ENCODE results near the gene UNC119.

Gene UNC119

GRCh38 chr17:28514561-28515002 lies 37.8 kb downstream of the UNC119 start:
- no peak for ATAC-seq
- TF ChIP-seq GLIS3 (CRISPR knock-in tag; IDR thresholded peaks at IDR 0.05) (no peak), ARNTL (CRISPR knock-in tag; IDR thresholded peaks at IDR 0.05; ENCODE audit: borderline replicate concordance, low read depth) (no peak), SNAI2 (CRISPR knock-in tag; IDR thresholded peaks at IDR 0.05) (no peak), ESRRG (CRISPR knock-in tag; IDR thresholded peaks at IDR 0.05) (no peak), OSR1 (CRISPR knock-in tag; IDR thresholded peaks at IDR 0.05) (no peak), ISL1 (CRISPR knock-in tag; IDR thresholded peaks at IDR 0.05) (no peak), ZC3H10 (CRISPR knock-in tag; IDR thresholded peaks at IDR 0.05) (no peak), ZFP30 (CRISPR knock-in tag; IDR thresholded peaks at IDR 0.05) (no peak), ZNF70 (CRISPR knock-in tag; IDR thresholded peaks at IDR 0.05) (no peak), PPARA (CRISPR knock-in tag; IDR thresholded peaks at IDR 0.05; ENCODE audit: borderline replicate concordance) (no peak), RARB (CRISPR knock-in tag; IDR thresholded peaks at IDR 0.05) (no peak), ZNF8 (CRISPR knock-in tag; IDR thresholded peaks at IDR 0.05) (no peak), TCF4 (CRISPR knock-in tag; IDR thresholded peaks at IDR 0.05; ENCODE audit: borderline replicate concordance) (no peak), BACH2 (CRISPR knock-in tag; IDR thresholded peaks at IDR 0.05; ENCODE audit: borderline replicate concordance) (no peak), ZFP3 (CRISPR knock-in tag; IDR thresholded peaks at IDR 0.05) (no peak)
- TF ChIP-seq, protein P1, sequence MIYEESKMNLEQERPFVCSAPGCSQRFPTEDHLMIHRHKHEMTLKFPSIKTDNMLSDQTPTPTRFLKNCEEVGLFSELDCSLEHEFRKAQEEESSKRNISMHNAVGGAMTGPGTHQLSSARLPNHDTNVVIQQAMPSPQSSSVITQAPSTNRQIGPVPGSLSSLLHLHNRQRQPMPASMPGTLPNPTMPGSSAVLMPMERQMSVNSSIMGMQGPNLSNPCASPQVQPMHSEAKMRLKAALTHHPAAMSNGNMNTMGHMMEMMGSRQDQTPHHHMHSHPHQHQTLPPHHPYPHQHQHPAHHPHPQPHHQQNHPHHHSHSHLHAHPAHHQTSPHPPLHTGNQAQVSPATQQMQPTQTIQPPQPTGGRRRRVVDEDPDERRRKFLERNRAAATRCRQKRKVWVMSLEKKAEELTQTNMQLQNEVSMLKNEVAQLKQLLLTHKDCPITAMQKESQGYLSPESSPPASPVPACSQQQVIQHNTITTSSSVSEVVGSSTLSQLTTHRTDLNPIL (CRISPR knock-in tag; IDR thresholded peaks at IDR 0.05; ENCODE audit: low read depth), result no peak
- TF ChIP-seq, protein P2, sequence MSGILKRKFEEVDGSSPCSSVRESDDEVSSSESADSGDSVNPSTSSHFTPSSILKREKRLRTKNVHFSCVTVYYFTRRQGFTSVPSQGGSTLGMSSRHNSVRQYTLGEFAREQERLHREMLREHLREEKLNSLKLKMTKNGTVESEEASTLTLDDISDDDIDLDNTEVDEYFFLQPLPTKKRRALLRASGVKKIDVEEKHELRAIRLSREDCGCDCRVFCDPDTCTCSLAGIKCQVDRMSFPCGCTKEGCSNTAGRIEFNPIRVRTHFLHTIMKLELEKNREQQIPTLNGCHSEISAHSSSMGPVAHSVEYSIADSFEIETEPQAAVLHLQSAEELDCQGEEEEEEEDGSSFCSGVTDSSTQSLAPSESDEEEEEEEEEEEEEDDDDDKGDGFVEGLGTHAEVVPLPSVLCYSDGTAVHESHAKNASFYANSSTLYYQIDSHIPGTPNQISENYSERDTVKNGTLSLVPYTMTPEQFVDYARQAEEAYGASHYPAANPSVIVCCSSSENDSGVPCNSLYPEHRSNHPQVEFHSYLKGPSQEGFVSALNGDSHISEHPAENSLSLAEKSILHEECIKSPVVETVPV (CRISPR knock-in tag; IDR thresholded peaks at IDR 0.05), result no peak
- TF ChIP-seq, protein P3, sequence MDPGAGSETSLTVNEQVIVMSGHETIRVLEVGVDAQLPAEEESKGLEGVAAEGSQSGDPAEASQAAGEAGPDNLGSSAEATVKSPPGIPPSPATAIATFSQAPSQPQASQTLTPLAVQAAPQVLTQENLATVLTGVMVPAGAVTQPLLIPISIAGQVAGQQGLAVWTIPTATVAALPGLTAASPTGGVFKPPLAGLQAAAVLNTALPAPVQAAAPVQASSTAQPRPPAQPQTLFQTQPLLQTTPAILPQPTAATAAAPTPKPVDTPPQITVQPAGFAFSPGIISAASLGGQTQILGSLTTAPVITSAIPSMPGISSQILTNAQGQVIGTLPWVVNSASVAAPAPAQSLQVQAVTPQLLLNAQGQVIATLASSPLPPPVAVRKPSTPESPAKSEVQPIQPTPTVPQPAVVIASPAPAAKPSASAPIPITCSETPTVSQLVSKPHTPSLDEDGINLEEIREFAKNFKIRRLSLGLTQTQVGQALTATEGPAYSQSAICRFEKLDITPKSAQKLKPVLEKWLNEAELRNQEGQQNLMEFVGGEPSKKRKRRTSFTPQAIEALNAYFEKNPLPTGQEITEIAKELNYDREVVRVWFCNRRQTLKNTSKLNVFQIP (CRISPR knock-in tag; IDR thresholded peaks at IDR 0.05; ENCODE audit: borderline replicate concordance, low read depth), result no peak
- TF ChIP-seq, protein P4, sequence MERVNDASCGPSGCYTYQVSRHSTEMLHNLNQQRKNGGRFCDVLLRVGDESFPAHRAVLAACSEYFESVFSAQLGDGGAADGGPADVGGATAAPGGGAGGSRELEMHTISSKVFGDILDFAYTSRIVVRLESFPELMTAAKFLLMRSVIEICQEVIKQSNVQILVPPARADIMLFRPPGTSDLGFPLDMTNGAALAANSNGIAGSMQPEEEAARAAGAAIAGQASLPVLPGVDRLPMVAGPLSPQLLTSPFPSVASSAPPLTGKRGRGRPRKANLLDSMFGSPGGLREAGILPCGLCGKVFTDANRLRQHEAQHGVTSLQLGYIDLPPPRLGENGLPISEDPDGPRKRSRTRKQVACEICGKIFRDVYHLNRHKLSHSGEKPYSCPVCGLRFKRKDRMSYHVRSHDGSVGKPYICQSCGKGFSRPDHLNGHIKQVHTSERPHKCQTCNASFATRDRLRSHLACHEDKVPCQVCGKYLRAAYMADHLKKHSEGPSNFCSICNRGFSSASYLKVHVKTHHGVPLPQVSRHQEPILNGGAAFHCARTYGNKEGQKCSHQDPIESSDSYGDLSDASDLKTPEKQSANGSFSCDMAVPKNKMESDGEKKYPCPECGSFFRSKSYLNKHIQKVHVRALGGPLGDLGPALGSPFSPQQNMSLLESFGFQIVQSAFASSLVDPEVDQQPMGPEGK (CRISPR knock-in tag; IDR thresholded peaks at IDR 0.05; ENCODE audit: borderline replicate concordance), result no peak

DNA sequence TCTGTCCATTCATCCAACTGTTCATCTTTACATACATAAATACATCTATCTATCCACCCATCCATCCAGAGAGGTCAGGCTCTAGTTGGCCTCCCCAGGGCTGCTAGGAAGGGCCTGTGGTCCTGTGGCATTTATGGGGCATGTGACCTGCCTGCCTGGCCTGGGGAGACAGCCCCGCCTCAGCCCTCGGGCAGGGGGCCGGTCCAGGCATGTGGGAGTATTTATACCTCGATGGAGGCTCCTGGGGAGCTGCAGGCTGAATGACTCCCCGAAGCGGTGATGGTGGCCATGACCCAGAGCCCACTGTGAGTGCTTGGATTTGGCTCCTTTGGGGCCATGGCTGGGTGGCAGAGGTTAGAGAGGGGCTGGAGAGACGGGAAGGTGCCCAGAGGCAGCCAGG lies 38.9 kb downstream of the UNC119 start:
- ATAC-seq, result no peak
- no peak for TF ChIP-seq RARB (CRISPR knock-in tag; IDR thresholded peaks at IDR 0.05)
- no peak for TF ChIP-seq TOX (CRISPR knock-in tag; IDR thresholded peaks at IDR 0.05; ENCODE audit: borderline replicate concordance)
- TF ChIP-seq ARNTL (CRISPR knock-in tag; IDR thresholded peaks at IDR 0.05; ENCODE audit: borderline replicate concordance, low read depth), result no peak
- TF ChIP-seq, protein P2 (CRISPR knock-in tag; IDR thresholded peaks at IDR 0.05), result no peak
- no peak for TF ChIP-seq ZNF8 (CRISPR knock-in tag; IDR thresholded peaks at IDR 0.05)

- TF ChIP-seq ZC3H10 (CRISPR knock-in tag; IDR thresholded peaks at IDR 0.05), result no peak
- no peak for TF ChIP-seq ZFP30 (CRISPR knock-in tag; IDR thresholded peaks at IDR 0.05)
- TF ChIP-seq TCF4 (CRISPR knock-in tag; IDR thresholded peaks at IDR 0.05; ENCODE audit: borderline replicate concordance), result no peak
- ATAC-seq, result no peak
Observed at GRCh38 chr17:28511858-28512461, 40.5 kb downstream of the UNC119 start.

DNA sequence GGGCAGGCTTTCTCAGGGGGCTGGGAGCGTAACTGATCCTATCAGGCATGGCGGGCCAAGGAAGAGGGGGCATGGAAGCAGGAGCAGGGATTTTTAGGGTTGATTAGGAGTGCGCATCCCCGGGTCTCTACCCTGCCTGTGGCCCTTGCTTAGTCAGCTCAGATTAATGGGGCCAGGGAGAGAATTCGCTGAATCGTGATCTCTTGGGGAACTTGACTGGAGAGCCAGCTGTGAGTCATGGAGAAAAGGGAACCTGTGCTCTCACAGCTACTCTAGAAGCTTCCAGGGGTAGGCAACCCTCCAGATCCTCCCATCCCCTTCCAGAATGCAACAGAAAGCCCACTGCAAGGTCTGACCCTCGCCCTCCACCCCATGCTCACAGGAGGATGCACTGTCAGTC lies 42.6 kb downstream of the UNC119 start:
- no peak for ATAC-seq
- no peak for TF ChIP-seq TSHZ2 (CRISPR knock-in tag; IDR thresholded peaks at IDR 0.05)
- no peak for TF ChIP-seq BACH2 (CRISPR knock-in tag; IDR thresholded peaks at IDR 0.05; ENCODE audit: borderline replicate concordance)
- no peak for TF ChIP-seq ISL1 (CRISPR knock-in tag; IDR thresholded peaks at IDR 0.05)
- TF ChIP-seq TOX (CRISPR knock-in tag; IDR thresholded peaks at IDR 0.05; ENCODE audit: borderline replicate concordance), result no peak
- TF ChIP-seq ESRRG (CRISPR knock-in tag; IDR thresholded peaks at IDR 0.05), result no peak
- TF ChIP-seq ZNF565 (CRISPR knock-in tag; conservative IDR thresholded peaks at IDR 0.05; ENCODE audit: low read depth), result no peak
- no peak for TF ChIP-seq ZNF70 (CRISPR knock-in tag; IDR thresholded peaks at IDR 0.05)
- TF ChIP-seq ZC3H10 (CRISPR knock-in tag; IDR thresholded peaks at IDR 0.05), result no peak
- TF ChIP-seq OSR1 (CRISPR knock-in tag; IDR thresholded peaks at IDR 0.05), result no peak
- no peak for TF ChIP-seq SNAI2 (CRISPR knock-in tag; IDR thresholded peaks at IDR 0.05)
- TF ChIP-seq ARNTL (CRISPR knock-in tag; IDR thresholded peaks at IDR 0.05; ENCODE audit: borderline replicate concordance, low read depth), result no peak
- TF ChIP-seq, protein P4 (CRISPR knock-in tag; IDR thresholded peaks at IDR 0.05; ENCODE audit: borderline replicate concordance), result no peak
- TF ChIP-seq PPARA (CRISPR knock-in tag; IDR thresholded peaks at IDR 0.05; ENCODE audit: borderline replicate concordance), result no peak

Measured in SK-N-SH treated with all-trans-retinoic acid at 6 μM for 48 hours (cell line).